Measurements from ENCODE around the gene DNAJA3. TPM values are rescaled to one million over a fixed set of nuclear protein-coding genes. Genes with fewer than 3 reads are reported as not detected.

Gene DNAJA3
- total and polyA plus RNA-seq, 5 donors: 40.4 to 54.0 (median 48.4) TPM

DNA sequence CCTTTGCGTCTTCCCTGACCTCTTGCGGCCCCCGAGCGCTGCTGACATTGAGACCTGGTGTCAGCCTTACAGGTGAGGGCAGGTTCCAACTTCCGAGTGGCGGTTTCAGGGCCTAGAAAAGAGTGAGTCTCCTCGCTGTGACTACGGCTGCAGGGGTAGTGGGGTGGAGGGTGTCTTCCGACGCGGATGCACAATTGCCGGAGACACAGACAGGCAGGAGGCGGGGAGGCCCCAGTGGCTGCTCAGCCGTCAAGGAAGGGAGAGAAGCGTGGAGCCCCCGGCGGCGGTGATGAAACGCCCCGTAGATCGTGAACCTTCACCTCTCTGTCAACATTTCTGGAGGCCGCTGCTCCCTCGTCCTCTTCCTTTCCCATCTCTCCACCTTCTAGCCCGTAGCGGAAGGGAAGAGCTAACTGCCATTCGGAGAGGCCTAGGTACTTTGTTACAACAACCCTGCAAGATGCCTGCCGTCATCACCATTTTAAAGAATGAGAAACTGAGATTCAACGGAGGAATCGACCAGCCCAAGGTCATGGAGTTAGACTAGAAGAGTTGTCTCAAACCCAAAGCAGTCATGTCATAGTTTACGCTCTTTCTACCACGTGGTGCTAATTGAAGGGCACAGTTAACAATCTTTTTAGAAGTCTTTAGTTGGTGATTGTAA lies 485 bp downstream of the DNAJA3 start:
- WGBS: 4% methylated on average over 31 of the region's 31 CpGs
- intact Hi-C loops (cut with DNase I): no loop called here
- no peaks in the 10 kb centered on the region for H3K9me3 ChIP-seq (ENCODE audit: control insufficient read depth, low read length)

DNA sequence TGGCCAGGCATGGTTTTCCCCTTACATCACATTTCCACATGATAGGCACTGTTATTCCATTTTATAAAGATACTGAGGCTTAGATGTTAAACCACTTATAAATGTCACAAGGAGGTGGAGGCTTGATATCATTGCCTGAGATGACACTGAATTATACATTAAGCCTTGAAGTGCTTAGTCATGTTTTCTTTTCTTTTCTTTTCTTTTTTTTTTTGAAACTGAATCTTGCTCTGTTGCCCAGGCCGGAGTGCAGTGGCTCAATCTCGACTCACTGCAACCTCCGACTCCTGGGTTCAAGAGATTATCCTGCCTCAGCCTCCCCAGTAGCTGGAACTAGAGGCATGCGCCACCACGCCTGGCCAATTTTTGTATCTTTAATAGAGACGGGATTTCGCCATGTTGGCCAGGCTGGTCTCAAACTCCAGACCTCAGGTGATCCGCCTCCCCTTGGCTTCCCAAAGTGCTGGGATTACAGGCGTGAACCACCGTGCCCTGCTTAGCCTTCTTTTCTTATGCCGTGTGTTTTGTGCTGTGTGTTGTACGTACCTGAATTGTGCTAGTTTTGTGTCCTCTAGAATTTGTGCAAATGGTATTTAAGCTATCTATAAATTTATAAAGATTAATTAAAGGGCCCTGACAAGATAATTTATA lies 1.2 kb downstream of the DNAJA3 start:
- H3K9me3 ChIP-seq (ENCODE audit: control insufficient read depth, low read length): no peaks in the 10 kb centered on the region
- no peak for ATAC-seq
- H3K27me3 ChIP-seq (ENCODE audit: control insufficient read depth, insufficient read depth): no peaks in the 10 kb centered on the region
- intact Hi-C loops (cut with DNase I): no loop called here
- H3K4me1 ChIP-seq (ENCODE audit: control insufficient read depth, insufficient read depth, low read length): peaks cover 2% of the 10 kb centered on the region
- H3K27ac ChIP-seq (ENCODE audit: low read length): no peak overlapping the region
- no peak for DNase-seq
- H3K4me3 ChIP-seq (ENCODE audit: low read length): peak overlapping the region; percentile 78
- WGBS: 92% methylated on average over 12 of the region's 12 CpGs

More for the DNA sequence above, 485 bp downstream of the DNAJA3 start:
- Histone ChIP-seq H3K4me1 (ENCODE audit: control insufficient read depth, insufficient read depth, low read length) (peaks cover 2% of the 10 kb centered on the region), H3K4me3 (ENCODE audit: low read length) (peak overlapping the region; percentile 78), H3K27ac (ENCODE audit: low read length) (peak overlapping the region; percentile 79), H3K27me3 (ENCODE audit: control insufficient read depth, insufficient read depth) (no peaks in the 10 kb centered on the region)
- ATAC-seq: peak; percentile 2 to 31
- peak in 2 of 3 donors; percentile 37 to 66 for DNase-seq

DNA sequence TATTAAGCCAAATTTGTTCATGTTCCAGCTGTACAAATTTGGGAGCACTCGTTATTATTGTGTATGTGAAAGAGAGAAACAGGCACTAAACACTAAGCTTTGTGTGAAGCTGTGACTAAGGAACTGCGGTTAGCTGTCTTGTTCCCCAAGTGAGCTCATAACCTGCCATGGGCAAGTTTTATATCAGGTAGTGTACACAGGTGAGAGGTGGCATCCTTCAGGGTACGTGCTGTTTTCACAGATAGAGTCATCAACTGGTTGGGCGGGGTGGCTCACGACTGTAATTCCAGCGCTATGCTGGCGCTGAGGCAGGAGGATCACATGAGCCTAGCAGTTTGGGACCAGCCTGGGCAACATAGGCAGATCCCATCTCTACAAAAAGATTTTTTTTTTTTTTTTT lies 2.8 kb downstream of the DNAJA3 start:
- H3K9me3 ChIP-seq (ENCODE audit: control insufficient read depth, low read length): no peaks in the 10 kb centered on the region
- ATAC-seq (no peak), DNase-seq (no peak)
- H3K27me3 ChIP-seq (ENCODE audit: control insufficient read depth, insufficient read depth): no peaks in the 10 kb centered on the region
- peaks cover 2% of the 10 kb centered on the region for H3K4me1 ChIP-seq (ENCODE audit: control insufficient read depth, insufficient read depth, low read length)
- no peak overlapping the region for H3K27ac ChIP-seq (ENCODE audit: low read length)
- WGBS: 96% methylated on average over 7 of the region's 7 CpGs
- intact Hi-C loops (cut with DNase I): no loop called here
- no peak overlapping the region for H3K4me3 ChIP-seq (ENCODE audit: low read length)

DNA sequence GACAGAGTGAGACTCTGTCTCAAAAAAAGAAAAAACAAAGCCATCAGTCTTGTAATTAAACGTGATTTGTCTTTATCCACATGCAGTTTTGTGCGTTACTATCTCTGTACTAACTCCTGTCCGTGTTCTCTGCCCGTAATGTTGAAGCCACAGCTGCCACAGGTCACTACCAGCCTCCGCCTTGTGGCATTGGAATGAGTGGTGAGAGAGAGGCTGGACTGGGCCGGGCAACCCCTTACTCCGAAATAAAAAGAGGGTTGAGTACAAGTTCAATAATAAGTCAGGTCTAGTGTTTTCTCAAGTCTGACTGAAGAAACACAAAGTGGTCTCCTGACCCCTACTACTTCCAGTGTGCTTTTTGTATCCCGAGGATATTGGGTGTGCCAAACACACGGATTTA lies 5.4 kb downstream of the DNAJA3 start:
- no peaks in the 10 kb centered on the region for H3K27me3 ChIP-seq (ENCODE audit: control insufficient read depth, insufficient read depth)
- intact Hi-C loops (cut with DNase I): no loop called here
- H3K27ac ChIP-seq (ENCODE audit: low read length): no peak overlapping the region
- H3K4me1 ChIP-seq (ENCODE audit: control insufficient read depth, insufficient read depth, low read length): no peaks in the 10 kb centered on the region
- 88% methylated on average over 9 of the region's 9 CpGs for WGBS
- H3K4me3 ChIP-seq (ENCODE audit: low read length): no peak overlapping the region
- DNase-seq (no peak), ATAC-seq (no peak)
- no peaks in the 10 kb centered on the region for H3K9me3 ChIP-seq (ENCODE audit: control insufficient read depth, low read length)

DNA sequence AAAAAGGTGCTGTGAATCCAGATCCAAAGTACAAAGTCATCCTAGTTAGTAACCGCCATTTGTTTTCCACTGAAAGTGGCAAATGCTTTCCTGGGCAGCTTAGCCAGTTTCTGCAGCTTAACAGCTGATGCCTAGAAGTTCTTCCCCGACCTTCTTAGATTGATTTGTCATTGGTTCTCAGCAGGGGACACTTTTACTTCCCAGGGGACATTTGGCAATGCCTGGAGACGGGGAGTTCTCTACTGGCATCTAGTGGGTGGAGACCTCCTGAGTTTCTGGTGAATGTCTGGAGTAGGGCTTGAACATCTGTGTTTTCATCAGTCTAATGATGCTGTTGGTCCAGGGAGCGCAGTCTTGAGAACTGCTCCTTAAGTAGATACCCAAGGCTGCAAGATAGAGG lies 7.6 kb downstream of the DNAJA3 start:
- intact Hi-C loops (cut with DNase I): no loop called here

DNA sequence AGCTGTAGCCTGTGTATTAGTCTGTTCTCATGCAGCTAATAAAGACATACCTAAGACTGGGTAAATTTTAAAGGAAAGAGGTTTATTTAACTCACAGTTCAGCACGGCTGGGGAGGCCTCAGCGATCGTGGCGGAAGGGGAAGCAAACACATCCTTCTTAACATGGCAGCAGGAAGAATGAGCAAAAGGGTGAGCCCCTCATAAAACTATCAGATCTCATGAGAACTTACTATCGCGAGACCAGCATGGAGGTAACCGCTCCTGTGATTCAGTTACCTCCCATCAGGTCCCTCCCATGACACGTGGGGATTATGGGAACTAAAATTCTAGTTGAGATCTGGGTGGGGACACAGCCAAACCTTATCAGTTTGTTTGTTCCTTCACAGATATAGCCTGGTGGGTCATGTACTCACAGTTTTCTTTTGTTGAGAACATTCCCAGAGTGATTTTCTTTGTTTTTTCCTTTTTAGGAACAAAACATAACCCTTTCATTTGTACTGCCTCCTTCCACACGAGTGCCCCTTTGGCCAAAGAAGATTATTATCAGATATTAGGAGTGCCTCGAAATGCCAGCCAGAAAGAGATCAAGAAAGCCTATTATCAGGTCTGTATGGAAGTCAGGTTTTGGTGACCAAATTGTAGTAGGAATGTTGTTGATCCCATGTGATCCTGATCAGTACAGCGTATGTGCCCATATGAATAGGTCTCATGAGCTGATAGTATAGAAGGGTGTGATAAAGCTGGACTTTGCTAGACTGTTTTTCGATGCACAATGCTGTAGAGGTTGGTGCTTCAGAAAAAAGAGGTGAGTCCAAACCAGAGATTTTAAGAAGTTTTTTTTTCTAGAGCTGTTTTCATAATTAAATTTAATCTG lies 8.5 kb downstream of the DNAJA3 start:
- ATAC-seq (peak in 1 of 2 donors; percentile 69), DNase-seq (no peak)
- H3K4me3 ChIP-seq (ENCODE audit: low read length): no peak overlapping the region
- no peaks in the 10 kb centered on the region for H3K4me1 ChIP-seq (ENCODE audit: control insufficient read depth, insufficient read depth, low read length)
- H3K27ac ChIP-seq (ENCODE audit: low read length): no peak overlapping the region
- H3K27me3 ChIP-seq (ENCODE audit: control insufficient read depth, insufficient read depth): no peaks in the 10 kb centered on the region
- H3K9me3 ChIP-seq (ENCODE audit: control insufficient read depth, low read length): no peaks in the 10 kb centered on the region
- 79% methylated on average over 12 of the region's 12 CpGs for WGBS
- intact Hi-C loops (cut with DNase I): no loop called here

More for the DNA sequence above, 7.6 kb downstream of the DNAJA3 start:
- Histone ChIP-seq H3K4me3 (ENCODE audit: low read length) (no peak overlapping the region), H3K27me3 (ENCODE audit: control insufficient read depth, insufficient read depth) (no peaks in the 10 kb centered on the region), H3K4me1 (ENCODE audit: control insufficient read depth, insufficient read depth, low read length) (no peaks in the 10 kb centered on the region), H3K27ac (ENCODE audit: low read length) (no peak overlapping the region), H3K9me3 (ENCODE audit: control insufficient read depth, low read length) (no peaks in the 10 kb centered on the region)
- ATAC-seq (no peak), DNase-seq (no peak)
- WGBS: 85% methylated on average over 4 of the region's 4 CpGs

DNA sequence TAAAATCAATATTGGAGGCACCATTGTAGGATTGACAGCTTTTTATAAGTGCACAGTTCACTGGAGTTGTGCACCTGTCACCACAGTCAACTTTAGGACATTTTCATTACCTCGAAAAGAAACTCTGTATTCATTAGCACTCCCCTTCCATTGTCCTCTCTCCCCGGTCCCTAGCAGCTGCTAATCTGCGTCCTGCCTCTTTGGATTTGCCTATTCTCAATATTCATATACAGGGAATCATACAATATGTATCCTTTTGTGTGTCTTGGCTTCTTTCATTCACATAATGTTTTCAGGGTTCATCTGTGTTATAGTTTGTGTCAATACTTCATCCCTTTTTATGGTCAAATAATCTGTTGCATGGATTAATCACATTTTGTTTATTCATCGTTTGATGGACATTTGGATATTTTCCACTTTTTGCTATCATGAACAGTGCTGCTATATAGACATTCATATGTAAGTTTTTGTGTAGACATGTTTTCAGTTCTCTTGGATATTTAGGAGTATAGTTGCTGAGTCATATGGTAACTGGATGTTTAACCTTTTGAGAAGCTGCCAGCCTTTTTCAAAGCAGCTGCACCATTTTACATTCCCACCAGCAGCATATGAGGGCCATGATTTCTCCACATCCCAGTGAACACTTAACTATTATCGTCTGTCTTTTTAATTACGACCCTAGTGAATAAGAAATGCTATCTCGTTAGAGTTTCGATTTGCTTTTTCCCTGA lies 9.8 kb downstream of the DNAJA3 start:
- WGBS: 88% methylated on average over 8 of the region's 8 CpGs
- Histone ChIP-seq H3K4me3 (ENCODE audit: low read length) (no peak overlapping the region), H3K27ac (ENCODE audit: low read length) (no peak overlapping the region), H3K4me1 (ENCODE audit: control insufficient read depth, insufficient read depth, low read length) (no peaks in the 10 kb centered on the region), H3K27me3 (ENCODE audit: control insufficient read depth, insufficient read depth) (no peaks in the 10 kb centered on the region), H3K9me3 (ENCODE audit: control insufficient read depth, low read length) (no peaks in the 10 kb centered on the region)
- DNase-seq (no peak), ATAC-seq (no peak)
- intact Hi-C loops (cut with DNase I): no loop called here

DNA sequence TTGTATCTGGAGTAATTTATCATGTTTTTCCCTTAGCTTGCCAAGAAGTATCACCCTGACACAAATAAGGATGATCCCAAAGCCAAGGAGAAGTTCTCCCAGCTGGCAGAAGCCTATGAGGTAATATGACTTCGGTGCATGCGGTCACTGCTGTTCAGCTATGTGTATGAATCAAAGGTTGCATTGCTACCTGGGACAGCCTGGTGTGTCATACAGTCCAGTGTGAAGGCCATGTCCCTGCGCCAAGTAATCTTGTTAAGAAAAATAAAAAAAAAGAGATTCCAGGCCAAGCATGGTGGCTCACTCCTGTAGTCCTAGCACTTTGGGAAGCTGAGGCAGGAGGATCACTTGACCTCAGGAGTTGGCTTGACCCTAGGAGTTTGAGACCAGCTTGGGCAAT lies 11.7 kb downstream of the DNAJA3 start:
- intact Hi-C loops (cut with DNase I): no loop called here
- H3K27ac ChIP-seq (ENCODE audit: low read length): no peak overlapping the region
- 98% methylated on average over 3 of the region's 3 CpGs for WGBS
- no peaks in the 10 kb centered on the region for H3K4me1 ChIP-seq (ENCODE audit: control insufficient read depth, insufficient read depth, low read length)
- H3K4me3 ChIP-seq (ENCODE audit: low read length): no peak overlapping the region
- H3K9me3 ChIP-seq (ENCODE audit: control insufficient read depth, low read length): no peaks in the 10 kb centered on the region
- H3K27me3 ChIP-seq (ENCODE audit: control insufficient read depth, insufficient read depth): no peaks in the 10 kb centered on the region
- ATAC-seq (no peak), DNase-seq (no peak)

DNA sequence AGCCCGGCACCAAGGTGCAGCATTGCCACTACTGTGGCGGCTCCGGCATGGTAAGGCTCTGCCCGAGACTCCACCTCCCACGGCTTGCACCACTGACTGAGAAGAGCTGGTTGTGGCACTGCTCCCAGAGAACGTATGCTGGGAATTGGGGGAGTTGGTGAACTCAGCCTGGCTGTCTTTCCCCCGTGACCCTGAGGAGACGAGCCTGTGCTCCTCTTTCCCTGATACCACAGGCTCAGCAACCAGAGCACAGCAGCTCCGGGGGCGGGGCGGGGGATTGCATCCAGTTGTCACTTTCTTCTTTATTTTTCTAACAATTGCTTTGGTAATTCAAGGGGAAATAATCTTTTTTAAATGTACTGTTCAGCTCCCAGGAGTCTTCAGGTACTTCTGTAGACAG lies 16.7 kb downstream of the DNAJA3 start:
- Histone ChIP-seq H3K4me1 (ENCODE audit: control insufficient read depth, insufficient read depth, low read length) (no peaks in the 10 kb centered on the region), H3K27ac (ENCODE audit: low read length) (no peak overlapping the region), H3K9me3 (ENCODE audit: control insufficient read depth, low read length) (no peaks in the 10 kb centered on the region), H3K4me3 (ENCODE audit: low read length) (no peak overlapping the region), H3K27me3 (ENCODE audit: control insufficient read depth, insufficient read depth) (no peaks in the 10 kb centered on the region)
- DNase-seq: no peak
- WGBS: 92% methylated on average over 11 of the region's 11 CpGs
- ATAC-seq: no peak
- intact Hi-C loops (cut with DNase I): no loop called here

DNA sequence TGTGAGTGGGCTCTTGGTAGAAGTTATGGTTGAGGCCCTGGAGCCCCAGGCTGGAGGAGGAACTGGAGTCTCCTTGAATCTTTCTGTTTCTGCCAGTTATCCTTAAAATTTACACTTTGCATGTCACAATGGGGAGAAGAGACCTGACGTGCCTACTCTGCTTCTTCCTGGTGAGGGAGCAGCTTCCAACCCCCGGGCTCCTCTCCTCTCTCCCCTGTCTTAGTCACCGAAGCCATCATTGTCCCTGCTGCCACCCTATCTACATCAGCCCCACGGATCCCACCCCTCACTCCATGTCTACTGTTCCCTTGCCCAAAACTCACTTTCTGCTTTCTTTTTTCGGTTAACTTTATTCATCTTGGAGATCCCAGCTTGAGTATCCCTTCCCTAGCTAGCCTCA lies 17.6 kb downstream of the DNAJA3 start:
- intact Hi-C loops (cut with DNase I): no loop called here
- H3K9me3 ChIP-seq (ENCODE audit: control insufficient read depth, low read length): no peaks in the 10 kb centered on the region
- H3K27me3 ChIP-seq (ENCODE audit: control insufficient read depth, insufficient read depth): no peaks in the 10 kb centered on the region
- no peak overlapping the region for H3K4me3 ChIP-seq (ENCODE audit: low read length)
- ATAC-seq: no peak
- DNase-seq: no peak
- no peak overlapping the region for H3K27ac ChIP-seq (ENCODE audit: low read length)
- no peaks in the 10 kb centered on the region for H3K4me1 ChIP-seq (ENCODE audit: control insufficient read depth, insufficient read depth, low read length)
- WGBS: 78% methylated on average over 5 of the region's 5 CpGs

Data from right cardiac atrium (tissue), 5 donors.